Measurements from ENCODE around the gene ZNF565. TPM values are rescaled to one million over a fixed set of nuclear protein-coding genes. Genes with fewer than 3 reads are reported as not detected.
"Not testable (repeated sequence)": the region's sequence is repeated elsewhere in the genome, so short reads cannot be mapped to it uniquely, and the experiment has no call there.

Gene ZNF565
- total and polyA plus RNA-seq, 3 donors from 2014 or later, result 7.7 to 11.6 (median 10.3) TPM

DNA sequence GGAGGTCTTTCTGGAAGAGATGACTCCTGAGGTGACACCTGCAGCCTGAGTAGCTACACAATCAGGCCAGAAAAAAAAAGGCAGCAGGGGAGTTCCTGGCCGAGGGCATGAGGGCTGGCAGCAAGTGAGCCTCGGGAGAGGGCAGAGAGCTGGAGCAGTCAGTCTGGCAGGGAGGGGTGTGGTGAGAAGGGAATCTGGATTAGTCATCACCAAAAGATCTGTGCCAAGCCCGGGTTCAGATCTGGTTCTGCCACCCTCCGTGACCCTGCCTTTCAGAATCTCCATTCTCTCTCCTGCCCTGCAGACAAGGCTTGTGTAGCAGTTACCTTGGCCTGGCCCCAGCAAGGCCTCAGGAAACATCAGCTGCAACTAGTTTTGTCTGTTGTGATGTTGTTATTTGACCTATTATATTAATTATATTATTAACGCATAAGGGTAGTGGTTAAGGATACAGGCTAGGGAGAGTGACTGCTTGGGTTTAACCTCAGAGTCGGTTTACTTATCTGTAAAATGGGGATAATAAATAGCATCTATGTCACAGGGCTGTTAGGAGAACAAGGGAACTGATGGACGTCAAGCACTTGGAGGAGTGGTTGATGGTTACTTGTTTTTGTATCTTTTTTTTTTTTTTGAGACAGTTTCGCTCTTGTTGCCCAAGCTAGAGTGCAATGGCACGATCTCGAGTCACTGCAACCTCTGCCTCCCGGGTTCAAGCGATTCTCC lies 77.3 kb downstream of the ZNF565 start:
- intact Hi-C loops (cut with DNase I; ENCODE audit: low total_unique reads), result no loop called here
- no peaks in the 10 kb centered on the region for H3K27me3 ChIP-seq
- no peaks in the 10 kb centered on the region for H3K36me3 ChIP-seq (ENCODE audit: low read depth, missing control alignments)
- no peak for DNase-seq
- H3K9me3 ChIP-seq, result no peaks in the 10 kb centered on the region
- H3K4me3 ChIP-seq, result no peak overlapping the region
- TF ChIP-seq, protein P1, sequence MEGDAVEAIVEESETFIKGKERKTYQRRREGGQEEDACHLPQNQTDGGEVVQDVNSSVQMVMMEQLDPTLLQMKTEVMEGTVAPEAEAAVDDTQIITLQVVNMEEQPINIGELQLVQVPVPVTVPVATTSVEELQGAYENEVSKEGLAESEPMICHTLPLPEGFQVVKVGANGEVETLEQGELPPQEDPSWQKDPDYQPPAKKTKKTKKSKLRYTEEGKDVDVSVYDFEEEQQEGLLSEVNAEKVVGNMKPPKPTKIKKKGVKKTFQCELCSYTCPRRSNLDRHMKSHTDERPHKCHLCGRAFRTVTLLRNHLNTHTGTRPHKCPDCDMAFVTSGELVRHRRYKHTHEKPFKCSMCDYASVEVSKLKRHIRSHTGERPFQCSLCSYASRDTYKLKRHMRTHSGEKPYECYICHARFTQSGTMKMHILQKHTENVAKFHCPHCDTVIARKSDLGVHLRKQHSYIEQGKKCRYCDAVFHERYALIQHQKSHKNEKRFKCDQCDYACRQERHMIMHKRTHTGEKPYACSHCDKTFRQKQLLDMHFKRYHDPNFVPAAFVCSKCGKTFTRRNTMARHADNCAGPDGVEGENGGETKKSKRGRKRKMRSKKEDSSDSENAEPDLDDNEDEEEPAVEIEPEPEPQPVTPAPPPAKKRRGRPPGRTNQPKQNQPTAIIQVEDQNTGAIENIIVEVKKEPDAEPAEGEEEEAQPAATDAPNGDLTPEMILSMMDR (IDR thresholded peaks at IDR 0.05), result no peak
- no peak for TF ChIP-seq POLR2A (IDR thresholded peaks at IDR 0.05)
- WGBS, 2 donors, result 68 to 70% methylated on average over 12 of the region's 12 CpGs
- no peak overlapping the region for H3K27ac ChIP-seq
- H3K4me1 ChIP-seq, result peaks cover 8% of the 10 kb centered on the region

DNA sequence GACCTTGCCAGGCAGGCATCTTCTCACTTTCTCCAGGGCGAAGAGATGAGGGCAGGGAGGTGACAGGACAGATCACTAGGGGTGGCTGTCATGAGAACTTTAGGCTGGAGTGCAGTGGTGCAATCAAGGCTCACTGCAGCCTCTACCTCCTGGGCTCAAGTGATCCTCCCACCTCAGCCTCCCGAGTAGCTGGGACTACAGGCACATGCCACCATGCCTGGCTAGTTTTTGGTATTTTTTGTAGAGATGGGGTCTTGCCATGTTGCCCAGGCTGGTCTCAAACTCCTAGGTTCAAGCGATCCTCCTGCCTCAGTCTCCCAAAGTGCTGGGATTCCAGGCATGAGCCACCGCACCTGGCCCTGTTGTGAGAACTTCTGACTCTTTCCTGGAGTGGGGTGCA lies 79.6 kb downstream of the ZNF565 start:
- WGBS, 2 donors, result 95 to 100% methylated on average over 4 of the region's 4 CpGs
- intact Hi-C loops (cut with DNase I; ENCODE audit: low total_unique reads); DNase-seq: not testable (repeated sequence)

More for the DNA sequence above, 79.6 kb downstream of the ZNF565 start:
- H3K4me1 ChIP-seq; H3K27me3 ChIP-seq; H3K27ac ChIP-seq; H3K36me3 ChIP-seq (ENCODE audit: low read depth, missing control alignments); H3K4me3 ChIP-seq; H3K9me3 ChIP-seq: not testable (repeated sequence)

Small RNA genes within 50 kb of the gene (small RNA-seq; reads per million reads assigned to genes)
- 0 reads per million in 2 donors for gene RF00019

Other genes with a start within 250 kb of the ZNF565 start
- 10 to 100 TPM; 40.6 to 55.0 TPM for gene SDHAF1, start 219.5 kb downstream of the ZNF565 start, total RNA-seq
- 13.0 TPM for gene SDHAF1, start 219.5 kb downstream of the ZNF565 start, polyA plus RNA-seq (ENCODE audit: insufficient read depth, low read depth, low replicate concordance)
- gene SYNE4, start 205.9 kb downstream of the ZNF565 start, total RNA-seq, result 1 to 10 TPM in 1 of 2 donors, under 1 TPM in 1; 0.68 to 1.3 TPM
- 1.8 TPM for gene SYNE4, start 205.9 kb downstream of the ZNF565 start, polyA plus RNA-seq (ENCODE audit: insufficient read depth, low read depth, low replicate concordance)
- gene ALKBH6, start 200.5 kb downstream of the ZNF565 start, total RNA-seq, result 10 to 100 TPM; 22.8 to 26.3 TPM
- 11.9 TPM for gene ALKBH6, start 200.5 kb downstream of the ZNF565 start, polyA plus RNA-seq (ENCODE audit: insufficient read depth, low read depth, low replicate concordance)
- gene CLIP3, start 181.8 kb downstream of the ZNF565 start, total RNA-seq, result 10 to 100 TPM; 20.7 to 24.2 TPM
- gene CLIP3, start 181.8 kb downstream of the ZNF565 start, polyA plus RNA-seq (ENCODE audit: insufficient read depth, low read depth, low replicate concordance), result 18.2 TPM
- 10 to 100 TPM; 25.0 to 34.2 TPM for gene THAP8, start 160.4 kb downstream of the ZNF565 start, total RNA-seq
- 25.8 TPM for gene THAP8, start 160.4 kb downstream of the ZNF565 start, polyA plus RNA-seq (ENCODE audit: insufficient read depth, low read depth, low replicate concordance)
- gene WDR62, start 159.8 kb downstream of the ZNF565 start, total RNA-seq, result 100 to 1,000 TPM in 1 of 2 donors, 10 to 100 TPM in 1; 72.3 to 106 TPM
- gene WDR62, start 159.8 kb downstream of the ZNF565 start, polyA plus RNA-seq (ENCODE audit: insufficient read depth, low read depth, low replicate concordance), result 178 TPM
- 1 to 10 TPM; 3.3 to 3.4 TPM for gene OVOL3, start 103.5 kb downstream of the ZNF565 start, total RNA-seq
- gene OVOL3, start 103.5 kb downstream of the ZNF565 start, polyA plus RNA-seq (ENCODE audit: insufficient read depth, low read depth, low replicate concordance), result 2.6 TPM
- gene POLR2I, start 99.8 kb downstream of the ZNF565 start, total RNA-seq, result 100 to 1,000 TPM; 106 to 116 TPM
- gene POLR2I, start 99.8 kb downstream of the ZNF565 start, polyA plus RNA-seq (ENCODE audit: insufficient read depth, low read depth, low replicate concordance), result 307 TPM
- gene TBCB, start 99.2 kb downstream of the ZNF565 start, total RNA-seq, result 100 to 1,000 TPM; 177 to 226 TPM
- gene TBCB, start 99.2 kb downstream of the ZNF565 start, polyA plus RNA-seq (ENCODE audit: insufficient read depth, low read depth, low replicate concordance), result 195 TPM
- gene CAPNS1, start 74.6 kb downstream of the ZNF565 start, total RNA-seq, result 100 to 1,000 TPM; 147 to 190 TPM
- 957 TPM for gene CAPNS1, start 74.6 kb downstream of the ZNF565 start, polyA plus RNA-seq (ENCODE audit: insufficient read depth, low read depth, low replicate concordance)
- 1 to 10 TPM in 1 of 2 donors, under 1 TPM in 1; 0.79 to 4.8 TPM for gene COX7A1, start 62.2 kb downstream of the ZNF565 start, total RNA-seq
- 25.4 TPM for gene COX7A1, start 62.2 kb downstream of the ZNF565 start, polyA plus RNA-seq (ENCODE audit: insufficient read depth, low read depth, low replicate concordance)
- gene ZNF146, start 441 bp upstream of the ZNF565 start, total RNA-seq, result 10 to 100 TPM; 37.1 to 40.4 TPM
- gene ZNF146, start 441 bp upstream of the ZNF565 start, polyA plus RNA-seq (ENCODE audit: insufficient read depth, low read depth, low replicate concordance), result 12.9 TPM
- gene ZFP14, start 164.5 kb upstream of the ZNF565 start, total RNA-seq, result 1 to 10 TPM; 3.5 to 5.1 TPM
- 1.1 TPM for gene ZFP14, start 164.5 kb upstream of the ZNF565 start, polyA plus RNA-seq (ENCODE audit: insufficient read depth, low read depth, low replicate concordance)
- 1 to 10 TPM; 6.8 to 8.3 TPM for gene ZFP82, start 204.0 kb upstream of the ZNF565 start, total RNA-seq
- 6.5 TPM for gene ZFP82, start 204.0 kb upstream of the ZNF565 start, polyA plus RNA-seq (ENCODE audit: insufficient read depth, low read depth, low replicate concordance)

All from testis (tissue), 3 donors.